Peyer's patch (tissue), 4 donors: ENCODE measurements around the gene RFPL4A.
"Not testable (repeated sequence)": the region's sequence is repeated elsewhere in the genome, so short reads cannot be mapped to it uniquely, and the experiment has no call there.

ENCODE experiments used
- CTCF ChIP-seq, 6 experiments: fragments of 450-650 bp in 4 of 6; fragments of 200-600 bp in 2 of 6; sonication (generic) in 1 of 6; IDR thresholded peaks; one replicate each; pipeline ENCODE4 v1.5.1; 2017 to 2019; ENCODE audit warnings: antibody characterized with exemption in 6 of 6, mild to moderate bottlenecking in 3 of 6, moderate library complexity in 1 of 6
- POLR2A ChIP-seq, 2 donors: fragments of 450-650 bp; IDR thresholded peaks; one replicate each; pipeline ENCODE4 v1.5.1; 2017; ENCODE audit warnings: antibody characterized with exemption in 2 of 2, mild to moderate bottlenecking in 2 of 2, moderate library complexity in 2 of 2

- TF ChIP-seq CTCF, POLR2A (IDR thresholded peaks at IDR 0.05): not testable (repeated sequence)
These were observed 10.7 kb downstream of the RFPL4A start for GRCh38 chr19:55769632-55770031.
